ENCODE data around the gene WDR90. TPM values are rescaled to one million over a fixed set of nuclear protein-coding genes. Genes with fewer than 3 reads are reported as not detected.

The WDR90 gene
- polyA plus RNA-seq, 2 donors = 19.5 to 45.3 TPM

DNA sequence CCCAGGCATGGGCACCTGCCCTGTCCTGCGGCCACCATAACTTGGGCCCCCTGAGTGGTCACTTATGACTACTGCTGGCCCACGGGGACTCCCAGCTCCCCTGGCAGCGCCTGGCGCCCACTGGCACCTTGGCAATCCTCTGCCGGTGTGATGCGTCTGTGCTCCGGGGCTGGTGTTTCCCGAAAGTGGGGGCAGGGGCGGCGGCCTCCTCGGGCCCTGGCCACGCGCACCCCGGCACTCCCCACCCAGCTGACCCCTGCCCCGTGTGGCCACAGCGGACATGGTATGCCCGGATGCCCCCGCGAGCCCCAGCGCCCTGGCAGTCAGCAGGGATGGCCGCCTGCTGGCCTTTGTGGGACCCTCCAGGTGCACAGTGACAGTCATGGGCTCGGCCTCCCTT, 8.3 kb downstream of the WDR90 start:
- H3K4me3 ChIP-seq (ENCODE audit: low read depth in 1 of 2, low read length in 2 of 2) = no peak overlapping the region
- H3K4me1 ChIP-seq (ENCODE audit: control insufficient read depth in 2 of 2, insufficient read depth in 2 of 2, low read length in 1 of 2) = peaks cover 0 to 3% of the 10 kb centered on the region in 2 donors
- WGBS, 2 donors = 92 to 93% methylated on average over 22 of the region's 22 CpGs
- H3K27ac ChIP-seq (ENCODE audit: low read depth in 2 of 2, low read length in 1 of 2) = no peak overlapping the region
- peaks cover 0 to 23% of the 10 kb centered on the region in 2 donors for H3K36me3 ChIP-seq (ENCODE audit: control insufficient read depth in 2 of 2, insufficient read depth in 2 of 2, low read length in 1 of 2)
- no peaks in the 10 kb centered on the region for H3K9me3 ChIP-seq (ENCODE audit: control insufficient read depth in 2 of 2, insufficient read depth in 1 of 2, low read depth in 1 of 2, low read length in 1 of 2)
- no peaks in the 10 kb centered on the region for H3K27me3 ChIP-seq (ENCODE audit: control insufficient read depth in 1 of 2, insufficient read depth in 2 of 2, low read length in 2 of 2)

- peaks cover 0 to 18% of the 10 kb centered on the region in 2 donors for H3K36me3 ChIP-seq (ENCODE audit: control insufficient read depth in 2 of 2, insufficient read depth in 2 of 2, low read length in 1 of 2)
- H3K27me3 ChIP-seq (ENCODE audit: control insufficient read depth in 1 of 2, insufficient read depth in 2 of 2, low read length in 2 of 2) = no peaks in the 10 kb centered on the region
- peaks cover 0 to 3% of the 10 kb centered on the region in 2 donors for H3K4me1 ChIP-seq (ENCODE audit: control insufficient read depth in 2 of 2, insufficient read depth in 2 of 2, low read length in 1 of 2)
- H3K4me3 ChIP-seq (ENCODE audit: low read depth in 1 of 2, low read length in 2 of 2) = no peak overlapping the region
- H3K27ac ChIP-seq (ENCODE audit: low read depth in 2 of 2, low read length in 1 of 2) = no peak overlapping the region
- WGBS, 2 donors = 89 to 90% methylated on average over 34 to 35 of the region's 35 CpGs
- H3K9me3 ChIP-seq (ENCODE audit: control insufficient read depth in 2 of 2, insufficient read depth in 1 of 2, low read depth in 1 of 2, low read length in 1 of 2) = no peaks in the 10 kb centered on the region
Observed at GRCh38 chr16:658679-659571, 9.8 kb downstream of the WDR90 start.

DNA sequence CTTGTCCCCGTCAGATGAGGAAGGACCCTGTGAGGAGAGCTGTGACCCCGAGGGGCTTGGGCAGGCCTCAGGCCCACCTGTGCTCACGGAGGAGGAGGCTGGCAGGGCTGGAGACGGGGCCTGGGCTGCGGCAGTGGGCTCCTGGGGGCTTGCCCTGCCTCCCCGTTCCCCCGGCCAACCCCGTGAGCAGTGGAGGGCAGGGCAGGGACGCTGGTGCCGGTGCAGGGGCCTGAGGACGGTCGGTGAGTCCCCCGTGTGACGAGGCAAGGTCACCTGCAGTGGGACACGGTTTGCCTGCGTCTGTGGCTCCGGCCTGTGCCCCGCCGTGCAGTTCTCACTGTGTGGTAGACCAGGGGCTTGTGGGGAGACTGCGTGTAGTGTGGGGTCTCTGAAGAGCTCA, 10.5 kb downstream of the WDR90 start:
- peaks cover 0 to 3% of the 10 kb centered on the region in 2 donors for H3K4me1 ChIP-seq (ENCODE audit: control insufficient read depth in 2 of 2, insufficient read depth in 2 of 2, low read length in 1 of 2)
- peaks cover 0 to 18% of the 10 kb centered on the region in 2 donors for H3K36me3 ChIP-seq (ENCODE audit: control insufficient read depth in 2 of 2, insufficient read depth in 2 of 2, low read length in 1 of 2)
- no peak overlapping the region for H3K4me3 ChIP-seq (ENCODE audit: low read depth in 1 of 2, low read length in 2 of 2)
- 87 to 89% methylated on average over 19 to 20 of the region's 20 CpGs for WGBS, 2 donors
- H3K27me3 ChIP-seq (ENCODE audit: control insufficient read depth in 1 of 2, insufficient read depth in 2 of 2, low read length in 2 of 2) = no peaks in the 10 kb centered on the region
- no peaks in the 10 kb centered on the region for H3K9me3 ChIP-seq (ENCODE audit: control insufficient read depth in 2 of 2, insufficient read depth in 1 of 2, low read depth in 1 of 2, low read length in 1 of 2)
- H3K27ac ChIP-seq (ENCODE audit: low read depth in 2 of 2, low read length in 1 of 2) = no peak overlapping the region

- peak overlapping the region in 1 of 2 donors; percentile 29 for H3K27ac ChIP-seq (ENCODE audit: low read depth in 2 of 2, low read length in 1 of 2)
- H3K27me3 ChIP-seq (ENCODE audit: control insufficient read depth in 1 of 2, insufficient read depth in 2 of 2, low read length in 2 of 2) = no peaks in the 10 kb centered on the region
- H3K36me3 ChIP-seq (ENCODE audit: control insufficient read depth in 2 of 2, insufficient read depth in 2 of 2, low read length in 1 of 2) = peaks cover 0 to 18% of the 10 kb centered on the region in 2 donors
- 66 to 69% methylated on average over 6 of the region's 6 CpGs for WGBS, 2 donors
- H3K4me3 ChIP-seq (ENCODE audit: low read depth in 1 of 2, low read length in 2 of 2) = no peak overlapping the region
- peaks cover 0 to 3% of the 10 kb centered on the region in 2 donors for H3K4me1 ChIP-seq (ENCODE audit: control insufficient read depth in 2 of 2, insufficient read depth in 2 of 2, low read length in 1 of 2)
- no peaks in the 10 kb centered on the region for H3K9me3 ChIP-seq (ENCODE audit: control insufficient read depth in 2 of 2, insufficient read depth in 1 of 2, low read depth in 1 of 2, low read length in 1 of 2)
Observed at GRCh38 chr16:660132-660458, 10.9 kb downstream of the WDR90 start.

DNA sequence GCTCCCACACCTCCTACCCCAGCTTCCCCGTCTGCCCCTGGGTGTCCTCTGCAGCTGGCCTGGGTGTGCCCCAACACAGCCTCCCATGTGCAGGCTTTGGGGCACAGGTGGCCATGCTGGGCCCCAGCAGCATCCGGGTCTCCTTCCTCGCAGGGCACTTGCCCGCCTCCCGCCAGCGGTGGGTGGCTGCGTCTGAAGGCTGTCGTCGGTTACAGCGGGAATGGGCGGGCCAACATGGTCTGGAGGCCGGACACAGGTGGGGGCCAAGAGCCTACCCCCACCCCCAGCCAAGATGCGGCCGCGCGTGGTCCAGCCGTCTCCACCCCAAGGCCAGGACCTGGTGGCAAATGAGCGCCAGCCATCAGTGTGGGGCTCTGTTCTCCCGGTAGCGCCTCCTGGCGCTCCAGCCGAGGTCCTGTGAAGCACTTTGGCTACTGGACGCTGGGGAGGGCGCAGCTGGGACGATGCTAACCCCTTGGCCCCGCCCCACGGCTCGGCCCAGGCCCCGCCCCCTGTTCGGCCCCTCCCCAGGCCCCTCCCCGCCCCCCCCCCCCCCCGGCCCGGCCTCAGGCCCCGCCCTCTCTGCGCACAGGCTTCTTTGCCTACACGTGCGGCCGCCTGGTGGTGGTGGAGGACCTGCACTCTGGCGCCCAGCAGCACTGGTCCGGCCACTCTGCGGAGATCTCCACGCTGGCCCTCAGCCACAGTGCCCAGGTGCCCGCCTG, 11.5 kb downstream of the WDR90 start:
- Histone ChIP-seq H3K4me1 (ENCODE audit: control insufficient read depth in 2 of 2, insufficient read depth in 2 of 2, low read length in 1 of 2) (peaks cover 0 to 3% of the 10 kb centered on the region in 2 donors), H3K36me3 (ENCODE audit: control insufficient read depth in 2 of 2, insufficient read depth in 2 of 2, low read length in 1 of 2) (peaks cover 0 to 13% of the 10 kb centered on the region in 2 donors), H3K27ac (ENCODE audit: low read depth in 2 of 2, low read length in 1 of 2) (peak overlapping the region; percentile 28 to 57), H3K4me3 (ENCODE audit: low read depth in 1 of 2, low read length in 2 of 2) (peak overlapping the region in 1 of 2 donors; percentile 12), H3K9me3 (ENCODE audit: control insufficient read depth in 2 of 2, insufficient read depth in 1 of 2, low read depth in 1 of 2, low read length in 1 of 2) (no peaks in the 10 kb centered on the region), H3K27me3 (ENCODE audit: control insufficient read depth in 1 of 2, insufficient read depth in 2 of 2, low read length in 2 of 2) (no peaks in the 10 kb centered on the region)
- WGBS, 2 donors = 28 to 31% methylated on average over 25 to 40 of the region's 43 CpGs

GRCh38 chr16:661184-661821, 12.1 kb downstream of the WDR90 start:
- WGBS, 2 donors = 56 to 63% methylated on average over 35 of the region's 35 CpGs
- Histone ChIP-seq H3K27ac (ENCODE audit: low read depth in 2 of 2, low read length in 1 of 2) (peak overlapping the region; percentile 28 to 38), H3K4me3 (ENCODE audit: low read depth in 1 of 2, low read length in 2 of 2) (peak overlapping the region in 1 of 2 donors; percentile 12), H3K9me3 (ENCODE audit: control insufficient read depth in 2 of 2, insufficient read depth in 1 of 2, low read depth in 1 of 2, low read length in 1 of 2) (no peaks in the 10 kb centered on the region), H3K36me3 (ENCODE audit: control insufficient read depth in 2 of 2, insufficient read depth in 2 of 2, low read length in 1 of 2) (peaks cover 0 to 15% of the 10 kb centered on the region in 2 donors), H3K27me3 (ENCODE audit: control insufficient read depth in 1 of 2, insufficient read depth in 2 of 2, low read length in 2 of 2) (no peaks in the 10 kb centered on the region), H3K4me1 (ENCODE audit: control insufficient read depth in 2 of 2, insufficient read depth in 2 of 2, low read length in 1 of 2) (peaks cover 0 to 3% of the 10 kb centered on the region in 2 donors)

GRCh38 chr16:662095-662494, 12.9 kb downstream of the WDR90 start:
- Histone ChIP-seq H3K27me3 (ENCODE audit: control insufficient read depth in 1 of 2, insufficient read depth in 2 of 2, low read length in 2 of 2) (no peaks in the 10 kb centered on the region), H3K27ac (ENCODE audit: low read depth in 2 of 2, low read length in 1 of 2) (no peak overlapping the region), H3K9me3 (ENCODE audit: control insufficient read depth in 2 of 2, insufficient read depth in 1 of 2, low read depth in 1 of 2, low read length in 1 of 2) (no peaks in the 10 kb centered on the region), H3K4me1 (ENCODE audit: control insufficient read depth in 2 of 2, insufficient read depth in 2 of 2, low read length in 1 of 2) (peaks cover under 1 to 6% of the 10 kb centered on the region in 2 donors), H3K36me3 (ENCODE audit: control insufficient read depth in 2 of 2, insufficient read depth in 2 of 2, low read length in 1 of 2) (peaks cover 0 to 15% of the 10 kb centered on the region in 2 donors), H3K4me3 (ENCODE audit: low read depth in 1 of 2, low read length in 2 of 2) (no peak overlapping the region)
- 91 to 94% methylated on average over 19 of the region's 19 CpGs for WGBS, 2 donors

GRCh38 chr16:662597-662996, 13.4 kb downstream of the WDR90 start:
- Histone ChIP-seq H3K36me3 (ENCODE audit: control insufficient read depth in 2 of 2, insufficient read depth in 2 of 2, low read length in 1 of 2) (peaks cover 0 to 15% of the 10 kb centered on the region in 2 donors), H3K27ac (ENCODE audit: low read depth in 2 of 2, low read length in 1 of 2) (no peak overlapping the region), H3K4me3 (ENCODE audit: low read depth in 1 of 2, low read length in 2 of 2) (no peak overlapping the region), H3K9me3 (ENCODE audit: control insufficient read depth in 2 of 2, insufficient read depth in 1 of 2, low read depth in 1 of 2, low read length in 1 of 2) (no peaks in the 10 kb centered on the region), H3K4me1 (ENCODE audit: control insufficient read depth in 2 of 2, insufficient read depth in 2 of 2, low read length in 1 of 2) (peaks cover 5 to 10% of the 10 kb centered on the region in 2 donors), H3K27me3 (ENCODE audit: control insufficient read depth in 1 of 2, insufficient read depth in 2 of 2, low read length in 2 of 2) (no peaks in the 10 kb centered on the region)
- WGBS, 2 donors = 92 to 93% methylated on average over 20 to 21 of the region's 21 CpGs

- H3K36me3 ChIP-seq (ENCODE audit: control insufficient read depth in 2 of 2, insufficient read depth in 2 of 2, low read length in 1 of 2) = peaks cover 11 to 29% of the 10 kb centered on the region in 2 donors
- H3K9me3 ChIP-seq (ENCODE audit: control insufficient read depth in 2 of 2, insufficient read depth in 1 of 2, low read depth in 1 of 2, low read length in 1 of 2) = no peaks in the 10 kb centered on the region
- no peak overlapping the region for H3K4me3 ChIP-seq (ENCODE audit: low read depth in 1 of 2, low read length in 2 of 2)
- peaks cover 12 to 19% of the 10 kb centered on the region in 2 donors for H3K4me1 ChIP-seq (ENCODE audit: control insufficient read depth in 2 of 2, insufficient read depth in 2 of 2, low read length in 1 of 2)
- 75 to 84% methylated on average over 13 of the region's 13 CpGs for whole genome bisulfite sequencing, 2 donors
- H3K27me3 ChIP-seq (ENCODE audit: control insufficient read depth in 1 of 2, insufficient read depth in 2 of 2, low read length in 2 of 2) = no peaks in the 10 kb centered on the region
- H3K27ac ChIP-seq (ENCODE audit: low read depth in 2 of 2, low read length in 1 of 2) = no peak overlapping the region
Observed at GRCh38 chr16:666572-666971, 17.4 kb downstream of the WDR90 start.
